IMR-90 (cell line): Measurements from ENCODE around the gene NME2. TPM values are rescaled to one million over a fixed set of nuclear protein-coding genes. Genes with fewer than 3 reads are reported as not detected.

Experiments used
- ATAC-seq: fragments of 200-7000 bp; cut with Tn5 transposase; 2 replicates; pipeline ENCODE4 v1.9.1; 2020; ENCODE audit warnings: low read depth, mild to moderate bottlenecking, moderate library complexity
- BruUV-seq: library from RNA; stranded (reverse); fragments of 400-500 nt; replicated peaks from 2 replicates; lab custom pipeline; 2021; lab: Mats Ljungman, UMichigan
- CTCF ChIA-PET: fragments of 300-600 bp; formaldehyde crosslinking; extraction: SDS; loops from one replicate; lab custom pipeline; 2021; ENCODE audit warnings: antibody characterized with exemption; lab: Yijun Ruan, JAX
- POLR2A ChIA-PET: fragments of 300-600 bp; sonication (Branson Sonifier 250); formaldehyde crosslinking; loops from one replicate; lab custom pipeline; 2022; ENCODE audit warnings: antibody characterized with exemption; ENCODE audit not compliant: unreplicated experiment; lab: Charles Lee
- DNase-seq: peaks from one replicate; pipeline ENCODE4 v3.0.0; 2013
- H2AFZ ChIP-seq: replicated peaks from 2 replicates; pipeline ENCODE3; 2013; ENCODE audit warnings: low read length, mild to moderate bottlenecking; ENCODE audit not compliant: poor library complexity
- H2AK5ac ChIP-seq: 2 replicates; pipeline ENCODE4 v1.6.1; 2013; ENCODE audit warnings: low read depth, low read length, inconsistent platforms
- H2AK9ac ChIP-seq: replicated peaks from 2 replicates; pipeline ENCODE3; 2013; ENCODE audit warnings: mild to moderate bottlenecking, low read depth, low read length, moderate library complexity; ENCODE audit not compliant: poor library complexity
- H2BK120ac ChIP-seq: 2 replicates; pipeline ENCODE4 v1.6.1; 2013; ENCODE audit warnings: low read depth, low read length, inconsistent platforms
- H2BK15ac ChIP-seq: 3 replicates; pipeline ENCODE4 v1.6.1; 2013; ENCODE audit warnings: low read depth, low read length, inconsistent platforms
- H2BK20ac ChIP-seq: 2 replicates; pipeline ENCODE4 v1.6.1; 2013; ENCODE audit warnings: low read depth, mild to moderate bottlenecking, inconsistent platforms, low read length, moderate library complexity
- H2BK5ac ChIP-seq: 2 replicates; pipeline ENCODE4 v1.6.1; 2013; ENCODE audit warnings: mild to moderate bottlenecking, low read depth, low read length, inconsistent platforms; ENCODE audit not compliant: poor library complexity, severe bottlenecking
- H3K14ac ChIP-seq: replicated peaks from 2 replicates; pipeline ENCODE4 v1.6.1; 2013; ENCODE audit warnings: low read depth, low read length, inconsistent platforms
- H3K18ac ChIP-seq: 2 replicates; pipeline ENCODE4 v1.6.1; 2013; ENCODE audit warnings: low read depth, low read length, control low read depth
- H3K23ac ChIP-seq: 2 replicates; pipeline ENCODE4 v1.6.1; 2013; ENCODE audit warnings: low read depth, low read length, inconsistent platforms
- H3K27ac ChIP-seq: 2 replicates; pipeline ENCODE4 v1.5.1; 2013; ENCODE audit warnings: mild to moderate bottlenecking, control low read depth, low read length; ENCODE audit not compliant: insufficient read depth
- H3K27me3 ChIP-seq: 2 replicates; pipeline ENCODE4 v1.6.1; 2013; ENCODE audit warnings: low read length; ENCODE audit not compliant: control insufficient read depth, insufficient read depth
- H3K36me3 ChIP-seq: 2 replicates; pipeline ENCODE4 v1.6.1; 2013; ENCODE audit warnings: low read length, mixed read lengths; ENCODE audit not compliant: control insufficient read depth, insufficient read depth
- H3K4ac ChIP-seq: 2 replicates; pipeline ENCODE4 v1.6.1; 2013; ENCODE audit warnings: low read depth, low read length, inconsistent platforms
- H3K4me1 ChIP-seq: 2 replicates; pipeline ENCODE4 v1.6.1; 2013; ENCODE audit warnings: low read length, mixed read lengths; ENCODE audit not compliant: control insufficient read depth, insufficient read depth
- H3K4me2 ChIP-seq: 2 replicates; pipeline ENCODE4 v1.6.1; 2013; ENCODE audit warnings: low read depth, mild to moderate bottlenecking, control low read depth, low read length, moderate library complexity
- H3K4me3 ChIP-seq: 2 replicates; pipeline ENCODE4 v1.5.1; 2013; ENCODE audit warnings: low read depth, mild to moderate bottlenecking, control low read depth, low read length, moderate library complexity; ENCODE audit not compliant: insufficient read depth
- H3K56ac ChIP-seq: 2 replicates; pipeline ENCODE4 v1.6.1; 2013; ENCODE audit warnings: low read length, inconsistent platforms; ENCODE audit not compliant: insufficient read depth; ENCODE audit errors: extremely low read depth
- H3K79me1 ChIP-seq, 2 experiments: 2 replicates each; pipeline ENCODE4 v1.6.1; 2013; ENCODE audit warnings: low read length in 2 of 2, inconsistent platforms in 1 of 2, low read depth in 1 of 2
- H3K9ac ChIP-seq: 2 replicates; pipeline ENCODE4 v1.6.1; 2013; ENCODE audit warnings: low read depth, low read length, control low read depth
- H3K9me1 ChIP-seq: 2 replicates; pipeline ENCODE4 v1.6.1; 2013; ENCODE audit warnings: low read length, inconsistent platforms; ENCODE audit not compliant: insufficient read depth
- H3K9me3 ChIP-seq: 2 replicates; pipeline ENCODE4 v1.6.1; 2013; ENCODE audit warnings: low read length; ENCODE audit not compliant: control insufficient read depth, insufficient read depth
- H4K20me1 ChIP-seq: 2 replicates; pipeline ENCODE4 v1.6.1; 2013; ENCODE audit warnings: low read length, inconsistent platforms; ENCODE audit not compliant: insufficient read depth
- H4K5ac ChIP-seq: 2 replicates; pipeline ENCODE4 v1.6.1; 2013; ENCODE audit warnings: mild to moderate bottlenecking, low read depth, low read length, control low read depth
- H4K8ac ChIP-seq, 2 experiments: 2 replicates each; pipeline ENCODE4 v1.6.1; 2013; ENCODE audit warnings: low read depth in 2 of 2, low read length in 2 of 2, control low read depth in 1 of 2, inconsistent platforms in 1 of 2
- H4K91ac ChIP-seq: 2 replicates; pipeline ENCODE4 v1.6.1; 2013; ENCODE audit warnings: low read depth, low read length, inconsistent platforms; ENCODE audit not compliant: insufficient read depth
- CEBPB ChIP-seq: IDR thresholded peaks from 2 replicates; pipeline ENCODE4 v1.6.1; 2012; ENCODE audit warnings: low read depth, low read length, improper control_type of control experiment
- CHD1 ChIP-seq: IDR thresholded peaks from 2 replicates; pipeline ENCODE4 v1.6.1; 2012; ENCODE audit warnings: low read depth, low read length, improper control_type of control experiment
- MAFK ChIP-seq: IDR thresholded peaks from 2 replicates; pipeline ENCODE4 v1.6.1; 2012; ENCODE audit warnings: low read depth, low read length, improper control_type of control experiment
- MAZ ChIP-seq: IDR thresholded peaks from 2 replicates; pipeline ENCODE4 v1.6.1; 2012; ENCODE audit warnings: low read depth, mild to moderate bottlenecking, low read length, improper control_type of control experiment, moderate library complexity, borderline replicate concordance
- MXI1 ChIP-seq: IDR thresholded peaks from 2 replicates; pipeline ENCODE4 v1.6.1; 2012; ENCODE audit warnings: low read depth, mild to moderate bottlenecking, low read length, moderate library complexity, borderline replicate concordance
- NFE2L2 ChIP-seq: fragments of 150-350 bp; IDR thresholded peaks from 2 replicates; pipeline ENCODE4 v1.6.1; 2016; ENCODE audit warnings: low read depth, mild to moderate bottlenecking, low read length
- POLR2A ChIP-seq: IDR thresholded peaks from 2 replicates; pipeline ENCODE4 v1.6.1; 2012; ENCODE audit warnings: mild to moderate bottlenecking, low read depth, low read length
- RAD21 ChIP-seq: IDR thresholded peaks from 2 replicates; pipeline ENCODE4 v1.6.1; 2012; ENCODE audit warnings: low read length, improper control_type of control experiment
- RCOR1 ChIP-seq: IDR thresholded peaks from 2 replicates; pipeline ENCODE4 v1.6.1; 2012; ENCODE audit warnings: mild to moderate bottlenecking, low read length, improper control_type of control experiment; ENCODE audit not compliant: insufficient replicate concordance
- RFX5 ChIP-seq: IDR thresholded peaks from 2 replicates; pipeline ENCODE4 v1.8.0; 2012; ENCODE audit warnings: low read depth, mild to moderate bottlenecking, low read length, moderate library complexity
- SMC3 ChIP-seq: fragments of 150-350 bp; IDR thresholded peaks from 2 replicates; pipeline ENCODE4 v1.6.1; 2016; ENCODE audit warnings: low read depth, mild to moderate bottlenecking, antibody characterized with exemption, low read length, moderate library complexity
- WGBS, 2 experiments: methylation state at CpG; one replicate each; pipeline versions ENCODE4 v1.1.5 to v1.1.7; 2013; ENCODE audit warnings: missing lambda C conversion rate in 2 of 2; ENCODE audit not compliant: insufficient read length in 1 of 2; ENCODE audit errors: extremely low coverage in 2 of 2; 5-methylcytosine and 5-hydroxymethylcytosine counted together
- dilution Hi-C: fragments of 300-500 bp; cut with HindIII; formaldehyde crosslinking; loops from one replicate; pipeline ENCODE4 v1.14.3; 2018; ENCODE audit warnings: low sequenced_read_pairs; ENCODE audit not compliant: unreplicated experiment
- in situ Hi-C: fragments of 300-500 bp; cut with MboI; formaldehyde crosslinking; loops from 3 replicates; pipeline ENCODE4 v1.14.3; 2019; ENCODE audit warnings: low sequenced_read_pairs, inconsistent platforms, mixed read lengths
- intact Hi-C: fragments of 100-400 bp; cut with micrococcal nuclease; formaldehyde crosslinking; loops from 2 replicates; pipeline ENCODE4 v1.10.0; 2022
- polyA plus RNA-seq, 3 experiments: library from polyadenylated mRNA; depleted of rRNA; stranded (reverse); fragments of >200 nt; gene quantifications; 2 replicates each; pipeline ENCODE4 v1.2.3, GENCODE V29; 2012; ENCODE audit warnings: low replicate concordance in 1 of 3
- total RNA-seq: library from RNA; depleted of rRNA; stranded (reverse); fragments of >200 nt; gene quantifications from 2 replicates; pipeline ENCODE4 v1.2.3, GENCODE V29; 2012
- TF ChIP-seq, protein P1 (sequence below): fragments of 150-350 bp; IDR thresholded peaks from 2 replicates; pipeline ENCODE4 v1.6.1; 2016; ENCODE audit warnings: low read depth, mild to moderate bottlenecking, low read length, moderate library complexity, borderline replicate concordance

NME2 gene
- total and polyA plus RNA-seq, 2 of the 4 experiments (the other 2 are of a cell fraction), result 824 to 912 TPM

DNA sequence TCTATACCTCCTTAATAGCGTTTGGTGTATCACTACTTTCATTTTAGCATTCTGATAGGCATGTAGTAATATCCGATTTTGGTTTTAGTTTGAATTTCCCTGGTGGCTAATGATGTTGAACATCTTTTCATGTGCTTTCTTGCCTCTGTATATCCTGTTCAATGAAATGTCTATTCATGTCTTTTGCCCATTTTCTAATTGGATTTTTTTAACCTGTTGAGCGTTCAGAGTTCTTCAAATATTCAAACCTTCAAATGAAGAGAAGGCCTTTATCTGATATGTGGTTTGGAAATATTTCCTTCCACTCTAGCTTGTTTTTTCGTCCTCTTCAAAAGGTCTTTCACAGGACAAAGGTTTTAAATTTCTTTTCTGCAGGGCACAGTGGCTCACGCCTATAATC is 15.3 kb upstream of the NME2 start:
- DNase-seq (no peak), ATAC-seq (no peak)
- no peak overlapping the region for H4K5ac ChIP-seq
- H3K18ac ChIP-seq, result no peak overlapping the region
- no peak overlapping the region for H3K27ac ChIP-seq
- dilution Hi-C loops (no loop called here), intact Hi-C loops (no loop called here), in situ Hi-C loops (loop anchor here (5.0 kb wide), 1 partner anchor 149 kb away; no protein-coding TSS in a partner anchor)
- H4K91ac ChIP-seq, result no peak overlapping the region
- H3K4me2 ChIP-seq, result no peak overlapping the region
- no peaks in the 10 kb centered on the region for H3K4me1 ChIP-seq
- H3K4me3 ChIP-seq, result no peak overlapping the region
- no peaks in the 10 kb centered on the region for H3K27me3 ChIP-seq
- H2AFZ ChIP-seq, result no peak overlapping the region
- ChIA-PET CTCF (no interaction called here), POLR2A (no interaction called here)
- H3K14ac ChIP-seq, result no peak overlapping the region
- no peak overlapping the region for H2BK5ac ChIP-seq
- TF ChIP-seq CHD1, result no peak
- no peak for TF ChIP-seq RAD21
- TF ChIP-seq, protein P1, sequence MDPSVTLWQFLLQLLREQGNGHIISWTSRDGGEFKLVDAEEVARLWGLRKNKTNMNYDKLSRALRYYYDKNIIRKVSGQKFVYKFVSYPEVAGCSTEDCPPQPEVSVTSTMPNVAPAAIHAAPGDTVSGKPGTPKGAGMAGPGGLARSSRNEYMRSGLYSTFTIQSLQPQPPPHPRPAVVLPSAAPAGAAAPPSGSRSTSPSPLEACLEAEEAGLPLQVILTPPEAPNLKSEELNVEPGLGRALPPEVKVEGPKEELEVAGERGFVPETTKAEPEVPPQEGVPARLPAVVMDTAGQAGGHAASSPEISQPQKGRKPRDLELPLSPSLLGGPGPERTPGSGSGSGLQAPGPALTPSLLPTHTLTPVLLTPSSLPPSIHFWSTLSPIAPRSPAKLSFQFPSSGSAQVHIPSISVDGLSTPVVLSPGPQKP, result no peak
- TF ChIP-seq SMC3, result no peak
- no peak for TF ChIP-seq RFX5
- no peak for TF ChIP-seq MAFK
- TF ChIP-seq NFE2L2, result no peak
- TF ChIP-seq RCOR1, result no peak
- TF ChIP-seq MAZ, result no peak
- TF ChIP-seq CEBPB, result no peak
- TF ChIP-seq POLR2A, result no peak
- no peak for TF ChIP-seq MXI1
- no CpG with 5 or more reads among the region's 5 CpGs for WGBS, 2 experiments
- BruUV-seq, result no TSS peak
- H2BK15ac ChIP-seq, result no peak overlapping the region
- H3K23ac ChIP-seq, result no peak overlapping the region
- H2BK20ac ChIP-seq, result no peak overlapping the region
- no peak overlapping the region for H4K8ac ChIP-seq
- H3K36me3 ChIP-seq, result no peaks in the 10 kb centered on the region; the same call in 1 of the 2 replicates
- H3K79me1 ChIP-seq, result peaks cover 4 to 24% of the 10 kb centered on the region in 2 experiments; a peak in 2 of 4 replicates
- H2BK120ac ChIP-seq, result no peak overlapping the region
- no peak overlapping the region for H3K56ac ChIP-seq
- no peak overlapping the region for H3K9ac ChIP-seq
- H2AK5ac ChIP-seq, result no peak overlapping the region
- H4K20me1 ChIP-seq, result no peaks in the 10 kb centered on the region; the same call in 1 of the 2 replicates
- H2AK9ac ChIP-seq, result no peak overlapping the region
- peaks cover 9% of the 10 kb centered on the region; the same call in 1 of the 2 replicates for H3K9me1 ChIP-seq
- H3K4ac ChIP-seq, result no peak overlapping the region
- H3K9me3 ChIP-seq, result no peaks in the 10 kb centered on the region
